DMS 273 treated with DMSO at 0.1 percent for 48 hours (cell line): ENCODE data around the gene SLC38A5.
A peak's percentile ranks its signal among the peaks of the same experiment; 100 is the strongest.

Experiments used
- DNase-seq: peaks from one replicate; lab custom pipeline; 2025; lab: John Stamatoyannopoulos, UW

The SLC38A5 gene

DNA sequence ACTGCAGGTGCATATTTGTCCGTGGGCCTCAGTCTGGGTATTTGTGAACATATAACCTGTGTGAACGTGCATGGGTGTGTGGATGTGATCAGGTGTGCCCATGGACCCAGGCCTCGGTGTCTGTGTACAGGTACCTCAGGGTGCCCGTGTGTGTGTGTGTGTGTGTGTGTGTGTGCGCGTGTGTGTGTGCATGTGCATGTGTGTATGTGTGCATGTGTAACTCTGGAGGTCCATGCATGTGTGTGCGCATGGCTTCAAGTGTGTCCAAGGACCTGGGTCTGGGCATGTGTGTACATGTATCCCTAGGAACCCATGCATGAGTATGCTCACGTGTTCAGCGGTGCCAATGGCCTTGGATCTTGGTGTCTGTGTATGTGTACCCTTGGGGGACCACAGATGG is 21.7 kb upstream of the SLC38A5 start:
- no peak for DNase-seq

DNA sequence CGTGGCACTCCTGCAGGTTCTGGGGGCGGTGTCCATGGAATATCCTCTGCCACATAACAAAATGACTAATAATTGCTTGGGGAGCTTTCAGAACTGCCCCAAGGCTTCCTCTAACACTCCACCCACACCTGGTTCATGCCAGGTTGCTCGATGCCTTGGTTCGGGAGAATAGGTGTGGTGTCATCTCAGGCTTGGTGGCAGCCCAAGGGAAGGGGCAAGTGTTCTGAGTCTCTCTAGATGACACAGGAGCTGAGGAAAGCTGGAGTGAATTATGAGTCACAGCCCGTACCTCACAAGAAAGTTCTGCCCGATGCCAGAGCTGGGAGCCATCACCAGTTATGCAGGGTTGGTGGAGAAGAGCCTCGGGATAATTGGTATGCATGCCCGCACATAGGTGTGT is 20.6 kb upstream of the SLC38A5 start:
- DNase-seq = no peak

DNA sequence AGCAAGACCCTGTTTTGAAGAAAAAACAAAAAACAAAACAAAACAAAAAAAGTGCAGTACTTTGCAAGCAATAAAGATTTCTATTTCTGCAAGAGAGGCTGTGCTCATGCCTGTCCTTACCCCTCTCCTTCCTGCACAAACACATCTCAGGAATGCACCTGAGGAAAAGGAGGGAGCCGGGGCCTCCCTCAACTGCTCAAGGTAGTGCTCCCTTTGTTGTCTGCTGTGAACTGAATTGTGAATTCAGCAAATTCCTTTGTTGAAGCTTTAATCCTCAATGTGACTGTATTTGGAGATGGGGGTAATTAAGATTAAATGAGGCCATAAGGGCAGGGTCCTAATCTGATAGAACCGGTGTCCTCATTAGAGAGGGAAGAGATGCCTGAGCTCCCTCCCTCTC is 19.8 kb upstream of the SLC38A5 start:
- no peak for DNase-seq

DNA sequence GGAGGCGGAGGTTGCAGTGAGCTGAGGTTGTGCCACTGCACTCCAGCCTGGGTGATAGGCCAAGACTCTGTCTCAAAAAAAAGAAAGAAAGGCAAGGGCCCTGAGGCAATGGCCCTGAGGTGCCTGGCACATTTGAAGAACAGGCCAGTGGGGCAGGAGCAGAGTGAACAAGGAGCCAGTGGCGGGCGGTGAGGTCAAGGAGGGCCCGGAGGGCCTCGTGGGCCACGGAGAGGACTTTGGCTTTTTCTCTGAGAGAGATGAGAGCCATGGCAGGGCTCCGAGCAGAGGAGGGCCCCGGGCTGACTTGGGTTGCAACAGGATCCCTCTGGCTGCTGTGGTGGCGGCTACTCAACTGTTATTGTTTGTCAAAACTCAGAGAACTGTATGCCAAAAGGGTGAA is 19.2 kb upstream of the SLC38A5 start:
- no peak for DNase-seq

DNA sequence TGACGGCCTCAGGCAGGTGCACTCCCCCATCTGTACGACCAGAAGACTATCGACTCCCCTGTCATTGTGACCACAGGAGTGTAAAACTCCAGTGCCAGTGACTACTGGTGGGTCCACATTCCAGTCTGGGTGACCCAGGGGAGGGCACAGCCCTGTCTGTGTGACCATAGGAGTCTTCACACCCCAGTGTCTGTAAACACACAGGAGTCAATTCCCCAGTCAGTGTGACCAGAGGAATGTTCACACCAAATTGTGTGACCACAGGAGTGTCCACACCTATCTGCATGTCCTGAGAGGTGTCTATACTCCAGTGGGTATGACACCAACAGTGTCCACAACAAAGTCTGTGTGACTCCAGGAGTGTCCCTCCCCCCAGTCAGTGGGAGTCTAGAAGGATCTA is 18.0 kb upstream of the SLC38A5 start:
- no peak for DNase-seq

DNA sequence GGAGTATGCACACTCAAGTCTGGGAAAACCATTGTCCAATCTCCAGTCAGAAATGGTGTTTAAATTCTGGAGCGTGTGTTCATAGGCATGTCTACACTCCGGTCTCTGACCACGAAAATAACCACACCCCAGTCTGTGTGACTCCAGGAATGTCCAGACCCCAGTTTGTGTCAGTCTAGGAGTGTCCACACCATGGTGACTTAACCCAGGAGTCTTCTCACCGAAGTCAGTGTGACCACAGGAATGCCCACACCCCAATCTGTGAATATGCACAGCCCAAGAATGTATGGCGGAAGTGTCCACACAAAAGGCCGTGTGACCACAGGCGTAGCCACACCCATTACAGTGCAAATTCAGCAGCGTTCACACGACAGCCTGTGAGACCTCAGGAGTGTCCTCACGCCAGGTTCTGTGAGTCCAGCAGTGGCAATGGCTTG is 17.3 kb upstream of the SLC38A5 start:
- DNase-seq = no peak

DNA sequence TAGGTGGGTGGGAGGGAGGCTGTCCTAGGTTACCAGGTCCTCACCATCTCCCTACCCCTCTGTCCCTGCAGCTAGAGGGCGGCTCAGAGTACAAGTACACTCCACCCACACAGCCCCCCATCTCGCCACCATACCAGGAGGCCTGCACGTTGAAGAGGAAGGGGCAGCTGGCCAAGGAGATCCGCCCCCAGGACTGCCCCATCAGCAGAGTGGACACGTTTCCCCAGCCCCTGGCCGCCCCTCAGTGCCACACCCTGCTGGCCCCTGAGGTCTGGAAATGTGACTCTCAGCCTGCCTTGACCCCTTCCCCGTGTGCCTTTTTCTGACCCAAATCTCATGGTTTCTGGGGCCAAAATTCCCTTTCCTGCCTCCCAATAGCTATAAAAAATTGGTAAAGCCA is 12.5 kb upstream of the SLC38A5 start:
- no peak for DNase-seq

DNA sequence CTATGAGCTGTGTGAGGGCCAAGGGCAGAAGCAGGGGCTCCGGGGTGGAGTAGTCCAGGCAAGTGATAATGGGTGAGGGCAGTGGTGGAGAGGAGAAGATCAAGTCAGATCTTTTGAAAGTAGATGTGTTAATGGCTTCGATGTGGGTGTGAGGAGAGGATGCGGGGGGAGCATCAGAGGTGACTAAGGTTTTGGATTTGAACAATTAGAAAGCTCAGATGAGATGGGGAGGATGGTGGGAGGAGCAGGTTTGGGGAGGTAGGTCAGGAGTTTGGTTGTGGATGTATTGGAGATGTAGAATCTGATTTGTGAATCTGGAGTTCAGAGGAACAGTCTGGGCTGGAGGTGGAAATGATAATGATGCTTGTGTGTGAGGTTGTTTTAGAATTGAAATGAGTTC is 10.5 kb upstream of the SLC38A5 start:
- no peak for DNase-seq

DNA sequence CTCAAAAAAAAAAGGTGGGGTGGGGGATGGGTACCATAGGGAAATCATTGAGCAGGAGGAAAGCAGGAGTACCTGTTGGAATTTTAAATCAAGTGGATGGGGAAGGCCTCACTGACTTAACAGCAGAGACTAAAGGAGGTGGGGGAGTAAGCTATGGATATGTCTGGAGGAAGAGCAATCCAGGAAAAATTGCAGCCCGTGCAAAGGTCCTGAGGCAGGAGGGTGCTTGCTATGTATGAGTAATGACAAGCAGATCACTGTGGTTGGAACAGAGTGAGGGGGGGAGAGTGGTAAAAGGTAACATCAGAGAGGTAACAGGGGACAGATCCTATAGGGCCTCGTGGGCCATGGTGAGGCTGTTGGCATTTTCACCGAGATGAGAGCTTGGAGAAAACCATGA is 10.1 kb upstream of the SLC38A5 start:
- DNase-seq = no peak

DNA sequence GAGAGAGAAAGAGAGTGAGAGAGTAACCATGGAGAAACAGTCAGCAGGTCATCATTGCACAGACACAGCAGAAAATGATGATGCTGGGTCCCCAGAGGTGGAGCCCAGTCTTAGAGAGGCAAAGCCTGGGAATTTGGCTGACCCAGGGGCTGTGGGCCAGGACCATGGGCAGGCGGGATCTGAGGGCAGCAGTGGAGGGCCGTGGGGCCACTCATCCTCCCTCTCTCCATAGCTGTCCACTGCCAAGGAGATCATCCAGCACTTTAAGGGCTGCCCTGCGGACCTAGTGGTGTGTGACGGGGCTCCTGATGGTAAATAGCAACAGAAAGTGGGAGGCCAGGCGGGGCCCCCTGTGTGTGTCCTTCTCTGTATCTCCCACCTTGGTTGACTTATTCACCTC is 8.7 kb upstream of the SLC38A5 start:
- no peak for DNase-seq

DNA sequence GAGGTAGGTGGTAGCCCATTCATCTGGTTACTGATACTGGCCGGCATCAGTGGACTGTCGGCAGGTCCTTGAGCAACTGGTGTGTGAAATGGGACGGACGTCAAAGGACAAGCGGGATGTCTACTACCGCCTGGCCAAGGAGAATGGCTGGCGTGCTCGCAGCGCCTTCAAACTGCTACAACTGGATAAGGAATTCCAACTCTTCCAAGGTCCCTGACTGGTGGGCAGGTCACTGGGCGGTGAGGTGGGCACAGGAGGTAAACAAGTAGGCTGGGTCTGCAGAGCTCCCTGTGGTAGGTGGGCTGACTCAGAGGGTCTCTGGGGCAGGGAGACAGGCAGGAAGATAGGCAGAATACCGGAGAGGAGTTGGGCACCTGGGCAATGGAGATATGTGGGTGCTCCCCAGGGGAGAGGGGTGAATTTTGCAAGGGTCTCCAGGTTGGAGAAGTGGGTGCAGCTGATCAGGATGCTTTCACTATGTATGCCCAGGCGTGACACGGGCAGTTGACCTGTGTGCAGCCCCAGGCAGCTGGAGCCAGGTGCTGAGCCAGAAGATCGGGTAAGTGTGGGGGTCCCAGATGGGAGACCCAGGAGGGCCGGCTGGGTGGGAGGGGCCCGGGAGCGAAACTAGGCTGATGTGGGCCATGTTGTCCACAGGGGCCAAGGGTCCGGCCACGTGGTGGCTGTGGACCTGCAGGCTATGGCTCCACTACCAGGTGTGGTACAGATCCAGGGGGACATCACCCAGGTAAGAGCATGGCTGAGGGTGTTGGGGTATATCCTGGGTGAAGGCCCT is 8.1 kb upstream of the SLC38A5 start:
- no peak for DNase-seq

DNA sequence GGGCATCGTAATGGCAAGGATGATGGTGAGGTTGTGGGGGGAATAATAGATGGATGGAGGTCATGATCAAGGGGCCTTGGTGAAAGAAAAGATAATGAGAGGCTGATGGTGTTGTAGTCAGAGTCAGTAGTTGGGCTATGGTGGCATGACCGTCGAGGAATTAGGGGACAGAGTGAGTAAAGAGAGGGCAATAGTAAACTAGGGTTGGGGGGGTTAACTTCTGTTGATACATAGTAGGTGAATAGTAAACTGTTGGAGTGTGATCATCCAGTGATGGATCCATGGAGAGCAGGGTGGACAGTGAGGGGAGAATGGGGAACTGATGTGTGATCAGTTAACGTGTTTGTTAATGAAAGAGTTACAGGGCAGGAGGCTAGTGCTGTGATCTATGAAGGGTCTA is 6.9 kb upstream of the SLC38A5 start:
- no peak for DNase-seq

DNA sequence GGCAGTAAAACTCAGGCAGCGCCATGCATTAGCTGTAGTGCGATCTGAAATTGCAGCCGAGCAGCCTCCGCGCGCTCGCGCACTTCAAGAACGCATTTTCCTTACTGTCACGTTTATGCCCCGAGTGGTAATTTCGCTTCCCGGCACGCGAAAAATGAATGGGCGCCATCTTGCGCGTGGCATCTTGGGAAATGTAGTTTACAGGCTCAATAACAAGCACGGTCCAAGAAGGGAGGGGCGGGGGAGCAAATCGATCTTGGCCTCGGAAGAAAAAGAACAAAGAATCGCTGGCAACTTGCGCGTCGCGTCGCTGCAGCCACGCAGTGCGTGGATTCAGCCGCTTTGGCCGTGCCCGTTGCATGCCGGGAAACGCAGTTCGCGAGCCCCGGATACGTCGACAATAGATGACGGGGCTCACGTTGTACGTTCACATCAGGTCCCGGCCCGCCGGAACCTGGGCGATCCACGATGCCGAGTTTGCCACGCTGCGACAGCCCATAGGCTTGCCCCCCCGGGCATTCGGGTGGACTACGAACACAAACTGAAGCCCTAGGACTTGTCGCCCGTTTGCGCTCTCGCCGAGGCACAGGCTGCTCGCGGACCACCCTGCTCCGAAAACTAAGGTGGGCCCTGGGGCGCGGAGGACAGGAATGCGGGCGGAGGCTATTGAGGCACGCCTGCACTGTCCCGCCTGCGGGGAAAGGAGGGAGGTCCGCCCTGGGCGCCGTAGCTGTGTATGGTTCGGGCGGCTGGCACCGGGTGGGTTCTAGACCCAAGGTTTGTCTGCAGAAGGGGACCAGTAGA is 5.9 kb upstream of the SLC38A5 start, which contains the start of gene FTSJ1:
TSS of gene FTSJ1 (plus strand) at position 426 of the 804 bp plus-strand sequence. CDS start 1,849 bp downstream, outside the sequence.
- DNase-seq = peak; percentile 51

DNA sequence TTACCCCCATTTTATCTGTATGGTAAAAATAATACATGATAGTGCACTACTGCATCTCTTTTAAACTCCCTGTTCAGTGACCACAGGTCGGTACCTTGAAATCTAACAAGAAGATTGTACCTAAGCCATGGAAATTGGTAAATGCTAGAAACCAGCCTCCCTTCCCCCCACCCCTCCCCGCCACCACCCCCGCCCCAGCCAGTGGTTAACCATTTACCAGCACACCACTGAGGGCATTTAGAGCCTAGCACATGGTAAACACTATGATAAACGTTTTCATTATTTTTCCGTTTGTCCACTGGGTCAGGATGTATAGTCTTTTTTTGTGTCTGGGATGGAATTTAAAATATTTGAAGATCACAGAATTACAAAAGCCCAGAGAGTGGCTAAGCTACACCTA is 5.2 kb upstream of the SLC38A5 start:
- no peak for DNase-seq

DNA sequence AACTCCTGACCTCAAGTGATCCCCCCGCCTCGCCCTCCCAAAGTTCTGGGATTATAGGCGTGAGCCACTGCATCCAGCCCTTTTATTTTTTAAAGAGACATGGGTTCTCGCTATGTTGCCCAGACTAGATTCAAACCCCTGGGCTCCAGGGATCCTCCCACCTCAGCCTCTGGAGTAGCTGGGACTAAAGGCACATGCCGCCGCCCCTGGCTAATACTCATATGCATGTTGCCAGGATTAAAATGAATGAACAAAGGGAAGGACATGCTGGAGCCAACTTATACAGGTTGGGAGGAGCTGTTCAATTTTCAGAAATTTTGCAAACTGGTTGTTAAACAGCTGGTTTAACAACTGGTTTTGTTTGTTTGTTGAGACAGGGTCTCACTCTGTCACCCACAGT is 4.5 kb upstream of the SLC38A5 start:
- DNase-seq = no peak

DNA sequence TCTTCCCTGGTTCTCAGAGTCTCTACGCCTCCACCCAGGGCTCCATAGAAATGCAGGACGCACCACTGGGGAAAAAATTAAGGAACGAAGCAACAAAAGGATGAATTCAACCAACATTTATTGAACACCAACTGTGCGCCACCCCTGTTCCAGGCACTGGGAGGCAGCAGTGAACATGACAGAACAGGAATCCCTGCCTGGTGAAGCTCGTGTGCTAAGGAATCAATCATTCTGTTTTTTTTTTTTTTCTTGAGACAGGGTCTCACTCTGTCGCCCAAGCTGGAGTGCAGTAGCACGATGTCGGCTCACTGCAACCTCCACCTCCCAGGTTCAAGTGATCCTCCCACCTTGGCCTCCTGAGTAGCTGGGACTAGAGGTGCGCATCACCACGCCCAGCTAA is 4.1 kb upstream of the SLC38A5 start:
- no peak for DNase-seq

DNA sequence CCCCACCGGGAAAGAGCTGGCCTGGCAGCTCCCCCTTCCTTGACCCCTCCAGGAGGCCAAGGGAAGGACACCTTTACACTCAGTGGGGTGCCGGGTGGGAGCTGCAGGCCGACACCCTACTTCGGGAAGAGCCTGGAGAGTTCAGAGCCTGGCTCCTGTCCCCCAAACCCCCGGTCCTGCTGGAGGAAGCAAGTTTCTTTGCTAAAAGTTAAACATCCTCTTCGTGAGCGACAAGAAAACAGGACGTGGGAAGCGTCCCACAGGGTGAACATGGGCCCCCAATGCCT is 3.6 kb upstream of the SLC38A5 start:
- no peak for DNase-seq

DNA sequence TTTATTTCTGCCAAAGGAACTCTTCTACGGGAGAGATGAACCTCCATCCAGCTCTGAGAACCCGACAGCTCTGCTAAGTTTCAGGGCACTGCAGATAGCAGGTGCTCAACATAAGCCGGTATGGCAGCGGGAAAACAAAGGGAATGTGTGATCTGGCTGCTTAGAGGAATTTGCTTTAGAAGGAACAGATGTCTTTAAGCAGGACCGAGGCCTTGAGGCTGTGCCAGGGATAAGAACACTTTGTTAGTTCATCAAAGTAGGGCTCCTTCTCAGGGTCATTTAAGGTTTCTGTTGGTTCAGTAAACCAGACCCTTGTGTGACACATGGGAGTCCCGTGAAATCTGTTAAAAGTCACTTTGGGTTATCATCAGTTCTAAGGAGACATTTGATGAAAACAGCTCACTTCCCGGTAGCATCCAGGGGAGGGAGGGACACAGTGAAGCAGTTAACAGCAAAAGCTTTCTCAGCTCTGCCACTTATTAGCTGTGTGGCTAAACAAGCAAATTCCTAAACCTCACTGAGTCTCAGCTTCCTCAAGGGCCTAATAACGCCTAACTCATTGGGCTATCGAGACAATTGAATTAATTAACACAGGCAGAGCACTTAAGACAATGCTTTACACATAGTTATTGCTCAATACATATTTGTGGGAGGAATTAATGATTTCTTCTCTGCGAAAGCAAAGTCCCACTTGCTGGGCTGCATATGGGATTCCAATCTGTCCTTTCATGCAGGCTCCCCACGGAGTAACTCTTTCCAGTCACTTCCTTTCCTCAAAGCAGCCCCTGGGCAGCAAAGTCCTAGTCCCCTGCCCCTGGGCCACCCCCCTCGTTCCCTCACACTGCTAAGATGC is 3.0 kb upstream of the SLC38A5 start:
- peak; percentile 78 for DNase-seq

DNA sequence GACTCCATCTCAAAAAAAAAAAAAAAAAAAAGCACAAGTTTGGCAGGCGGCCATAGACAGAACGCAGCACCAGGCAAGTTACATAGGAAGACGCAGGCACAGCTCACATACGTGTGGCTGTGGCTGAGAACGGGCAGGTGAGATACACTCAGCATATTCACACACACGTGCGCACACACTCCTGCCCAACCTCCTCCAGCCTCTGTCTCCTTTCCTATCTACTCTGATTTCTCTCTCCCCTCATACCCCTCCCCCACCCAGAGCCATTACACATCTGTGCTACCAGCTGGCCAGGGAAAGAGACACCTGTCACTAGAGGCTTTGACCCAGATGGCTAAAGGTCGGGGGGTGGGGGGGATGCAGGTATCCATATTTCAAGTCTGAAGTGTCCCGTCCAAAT is 2.2 kb upstream of the SLC38A5 start:
- DNase-seq = peak; percentile 60

DNA sequence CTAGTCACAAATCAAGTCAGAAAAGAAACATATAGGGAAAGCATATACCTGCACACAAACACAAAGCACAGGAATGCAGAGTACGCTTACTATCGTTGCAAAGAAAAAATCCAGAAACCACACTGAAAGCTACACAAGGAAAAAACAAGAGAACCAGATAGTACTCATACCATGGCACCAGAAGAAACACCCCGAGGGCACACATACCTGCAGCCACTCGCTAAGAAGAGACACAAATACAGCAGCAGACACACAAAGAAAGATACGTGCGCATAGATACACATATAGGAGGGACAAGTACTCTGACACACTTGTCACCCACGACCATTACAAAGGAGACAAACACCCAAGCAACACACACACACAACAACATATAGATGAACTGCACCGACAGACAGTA is 1.4 kb upstream of the SLC38A5 start:
- no peak for DNase-seq

DNA sequence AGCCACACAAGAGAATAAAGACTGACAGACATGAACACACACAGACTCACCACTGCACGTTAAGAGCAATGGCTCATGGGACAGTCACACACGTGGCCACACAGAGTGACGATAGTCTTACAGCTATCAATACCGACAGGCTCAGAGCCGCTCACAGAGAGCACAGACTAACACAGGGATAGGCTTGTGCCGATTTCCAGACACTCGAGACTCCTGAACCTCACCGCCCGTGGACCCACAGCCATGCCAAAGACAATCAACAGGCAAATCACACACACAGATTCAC is 716 bp upstream of the SLC38A5 start:
- no peak for DNase-seq

DNA sequence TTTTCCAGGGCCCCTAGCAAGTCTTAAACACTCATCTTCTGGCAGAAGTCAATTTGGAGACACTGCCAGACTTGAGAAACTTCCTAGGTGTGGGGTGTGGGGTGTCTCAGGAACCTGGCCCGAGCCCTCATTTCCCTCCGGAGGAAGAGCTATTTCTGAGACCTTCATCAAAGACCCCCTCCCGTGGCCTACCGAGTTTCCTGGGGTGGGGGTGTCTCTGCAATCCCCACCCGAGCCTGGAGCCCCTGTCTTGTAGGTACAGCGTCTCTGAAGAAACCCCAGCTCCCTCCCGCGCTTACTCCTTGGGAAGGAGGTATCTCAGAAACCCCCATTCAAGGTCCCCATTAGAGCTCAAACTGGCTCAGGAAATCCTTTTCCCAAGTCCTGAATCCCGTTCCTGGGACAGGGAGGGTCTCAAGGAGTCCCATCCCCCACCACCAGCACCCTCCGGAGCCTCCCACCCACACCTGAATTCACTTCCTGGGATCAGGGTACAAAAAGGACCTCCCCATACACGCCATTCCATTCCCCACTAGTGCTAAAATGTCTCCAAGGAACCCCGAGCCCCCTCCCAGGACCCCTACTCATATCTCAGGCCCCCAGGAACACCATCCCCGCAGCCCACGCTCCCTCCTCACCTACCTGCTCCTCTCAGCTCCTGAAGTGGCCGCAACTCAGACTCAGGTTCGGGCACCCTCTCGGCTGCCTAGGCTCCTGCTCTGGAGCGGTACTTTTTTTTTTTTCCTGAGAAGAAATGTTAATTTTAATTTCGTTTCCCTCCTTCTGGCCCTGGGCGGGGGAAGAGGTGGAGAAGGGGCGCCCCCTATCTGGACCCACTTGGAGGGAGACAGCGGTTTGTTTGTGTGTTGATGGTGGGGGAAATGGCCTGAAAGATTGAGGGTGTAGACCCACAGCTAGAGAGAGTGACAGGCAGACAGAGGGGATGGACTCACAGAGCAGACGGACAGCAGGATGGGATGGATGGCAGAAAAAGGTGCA is 1.1 kb downstream of the SLC38A5 start:
- DNase-seq = peak; percentile 27
